Activated gamma-delta T cell treated with anti-CD3 and anti-CD28 coated beads, Interleukin-2, amount 50 U/mL, for 16 hours (primary cell): Measurements from ENCODE around the gene ERCC4.
"Not testable (repeated sequence)": the region's sequence is repeated elsewhere in the genome, so short reads cannot be mapped to it uniquely, and the experiment has no call there.

ENCODE experiments used
- DNase-seq: peaks from one replicate; pipeline ENCODE4 v3.0.0-alpha.2; 2020; ENCODE audit warnings: low read depth

Gene ERCC4

GRCh38 chr16:13919683-13920509 lies at the start of gene ERCC4:
Gene ERCC4, plus strand, starts transcription at chr16:13920154. Its CDS starts 12 bp downstream, at chr16:13920166.
- peak; percentile 99 for DNase-seq

DNA sequence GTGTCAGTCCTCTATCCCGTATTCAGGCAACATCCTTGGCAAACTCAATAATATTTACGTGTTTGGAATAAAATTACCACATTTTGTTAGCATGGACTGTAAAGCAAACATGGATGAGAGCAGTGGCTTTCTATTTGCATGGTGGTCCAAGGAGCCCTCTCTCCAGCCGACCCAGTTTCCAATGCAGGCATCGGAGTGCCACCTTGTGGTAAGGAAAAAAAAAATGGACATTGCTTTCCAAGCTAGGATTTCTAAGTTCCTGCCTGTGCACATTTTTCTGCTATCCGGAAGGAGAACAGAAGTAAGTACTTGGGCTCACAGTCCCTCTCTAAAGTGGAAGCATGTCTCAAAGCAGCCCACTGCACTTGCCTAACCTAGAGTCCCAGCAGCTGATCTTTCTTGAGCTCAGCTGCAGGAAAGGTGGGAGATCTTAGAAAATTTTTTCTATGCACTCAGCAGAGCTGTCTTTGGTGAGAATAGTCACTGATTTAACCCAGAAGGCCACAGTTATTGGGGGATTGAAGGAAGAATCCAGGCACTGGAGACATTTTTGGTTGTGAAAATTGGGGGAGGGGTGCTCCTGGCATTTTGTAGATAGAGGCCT lies 46.0 kb upstream of the ERCC4 start:
- DNase-seq = no peak

GRCh38 chr16:13875614-13876284 lies 44.2 kb upstream of the ERCC4 start:
- no peak for DNase-seq

GRCh38 chr16:13883276-13883675 lies 36.7 kb upstream of the ERCC4 start:
- no peak for DNase-seq

DNA sequence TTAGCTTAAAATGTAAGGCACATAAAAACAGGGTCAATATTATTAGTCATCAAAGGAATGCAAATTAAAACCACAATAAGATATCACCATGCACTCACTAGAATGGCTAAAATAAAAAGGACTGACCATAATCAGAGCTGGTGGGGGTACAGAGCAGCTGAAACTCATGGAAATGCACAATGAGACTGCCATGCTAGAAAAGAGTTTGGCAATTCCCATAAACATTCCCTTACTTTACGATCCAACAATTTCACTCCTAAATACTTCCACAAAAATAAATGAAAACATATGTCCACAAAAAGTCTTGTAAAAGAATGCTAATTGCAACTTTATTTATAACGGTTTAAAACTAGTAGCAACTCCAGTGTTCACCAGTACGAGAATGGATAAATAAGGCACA lies 36.1 kb upstream of the ERCC4 start:
- DNase-seq = no peak

- DNase-seq = no peak
Measured at GRCh38 chr16:13885700-13886099, 34.3 kb upstream of the ERCC4 start.

DNA sequence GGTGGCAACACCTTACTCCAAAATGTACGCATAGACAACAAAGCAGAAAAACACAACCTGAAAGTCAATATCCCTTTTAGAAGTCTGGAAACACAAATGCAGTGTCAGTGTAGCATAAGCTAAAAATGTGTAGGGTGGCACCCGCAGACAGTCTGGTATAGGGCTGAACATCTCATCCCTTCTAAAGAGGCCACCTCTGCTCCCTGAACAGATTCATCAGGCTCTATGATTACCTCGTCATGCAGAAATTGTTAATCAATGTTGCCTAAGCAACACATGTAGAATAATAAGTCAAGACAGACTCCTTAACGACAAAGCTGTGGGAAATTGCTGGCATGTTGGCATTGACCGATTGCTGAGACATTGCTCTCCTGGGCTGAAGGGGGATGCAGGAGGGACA lies 33.3 kb upstream of the ERCC4 start:
- DNase-seq = no peak

DNA sequence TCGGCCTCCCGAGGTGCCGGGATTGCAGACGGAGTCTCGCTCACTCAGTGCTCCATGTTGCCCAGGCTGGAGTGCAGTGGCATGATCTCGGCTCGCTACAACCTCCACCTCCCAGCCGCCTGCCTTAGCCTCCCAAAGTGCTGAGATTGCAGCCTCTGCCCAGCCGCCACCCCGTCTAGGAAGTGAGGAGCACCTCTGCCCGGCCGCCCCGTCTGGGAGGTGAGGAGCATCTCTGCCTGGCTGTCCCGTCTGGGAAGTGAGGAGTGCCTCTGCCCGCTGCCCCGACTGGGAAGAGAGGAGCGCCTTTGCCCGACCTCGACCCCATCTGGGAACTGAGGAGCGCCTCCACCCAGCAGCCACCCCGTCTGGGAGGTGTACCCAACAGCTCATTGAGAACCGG lies 30.6 kb upstream of the ERCC4 start:
- DNase-seq = not testable (repeated sequence)

DNA sequence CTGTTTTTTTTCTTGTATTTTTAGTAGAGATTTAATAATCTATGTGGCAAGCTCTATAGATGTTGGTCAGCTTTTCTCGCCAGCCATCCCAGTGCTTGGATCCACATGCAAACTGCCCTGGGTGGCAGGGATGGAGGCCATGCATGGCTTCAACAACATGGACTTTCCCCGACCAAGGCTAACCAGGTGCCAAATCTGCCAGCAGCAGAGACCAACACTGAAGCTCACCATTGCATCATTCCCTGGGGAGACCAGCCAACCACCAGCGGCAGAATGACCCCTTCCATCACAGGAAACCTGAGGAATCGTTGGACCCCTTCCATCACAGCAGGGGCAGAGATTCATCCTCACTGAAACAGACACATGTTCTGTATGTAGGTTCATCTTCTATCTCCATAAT lies 27.7 kb upstream of the ERCC4 start:
- DNase-seq = no peak

- DNase-seq = no peak
Measured at GRCh38 chr16:13895516-13895915, 24.4 kb upstream of the ERCC4 start.

GRCh38 chr16:13896543-13897182 lies 23.3 kb upstream of the ERCC4 start:
- no peak for DNase-seq

GRCh38 chr16:13897806-13898205 lies 22.1 kb upstream of the ERCC4 start:
- no peak for DNase-seq

GRCh38 chr16:13898233-13898632 lies 21.7 kb upstream of the ERCC4 start:
- no peak for DNase-seq

DNA sequence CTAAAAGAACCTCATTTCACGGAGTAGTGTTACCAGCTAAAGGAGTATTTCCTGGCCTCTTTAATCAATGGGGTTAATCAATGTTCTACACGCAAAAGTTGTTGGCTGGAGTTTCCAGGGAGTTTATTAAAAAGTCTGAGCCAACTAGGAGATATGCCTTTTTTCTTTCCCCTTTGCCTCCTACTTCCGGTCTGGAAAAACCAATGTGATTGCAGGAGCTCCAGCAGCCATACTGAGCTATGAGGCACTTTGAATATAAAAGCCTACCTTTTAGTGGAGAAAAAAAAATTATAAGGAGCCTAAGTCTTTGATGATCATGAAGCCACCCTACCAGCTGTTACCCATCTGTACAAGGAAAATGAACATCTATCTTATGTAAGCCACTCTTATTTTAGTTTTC lies 17.9 kb upstream of the ERCC4 start:
- DNase-seq = no peak

- DNase-seq = no peak
Measured at GRCh38 chr16:13902677-13903076, 17.3 kb upstream of the ERCC4 start.

DNA sequence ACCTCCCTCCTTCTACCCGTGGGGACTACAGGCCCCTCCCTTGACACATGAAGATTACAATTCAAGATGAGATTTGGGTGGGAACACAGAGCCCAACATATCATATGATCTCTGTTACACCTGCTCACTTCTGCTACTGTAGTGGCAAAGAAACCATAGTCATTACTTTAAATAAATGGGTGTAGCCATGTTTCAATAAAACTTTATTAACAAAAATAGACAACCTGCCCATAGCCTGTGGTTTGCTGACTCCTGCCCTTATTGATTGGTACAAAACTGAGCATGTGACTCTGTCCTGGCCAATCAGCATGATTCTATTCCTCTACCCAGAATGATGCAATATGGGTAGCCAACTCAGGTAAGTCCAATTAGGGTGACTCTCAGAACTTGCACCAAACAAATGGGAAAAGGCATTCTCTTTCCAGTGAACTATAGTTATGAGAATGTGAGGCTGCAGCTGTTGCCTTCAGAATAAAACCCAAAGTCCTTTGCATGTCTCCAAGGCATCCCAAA lies 15.7 kb upstream of the ERCC4 start:
- DNase-seq = no peak

DNA sequence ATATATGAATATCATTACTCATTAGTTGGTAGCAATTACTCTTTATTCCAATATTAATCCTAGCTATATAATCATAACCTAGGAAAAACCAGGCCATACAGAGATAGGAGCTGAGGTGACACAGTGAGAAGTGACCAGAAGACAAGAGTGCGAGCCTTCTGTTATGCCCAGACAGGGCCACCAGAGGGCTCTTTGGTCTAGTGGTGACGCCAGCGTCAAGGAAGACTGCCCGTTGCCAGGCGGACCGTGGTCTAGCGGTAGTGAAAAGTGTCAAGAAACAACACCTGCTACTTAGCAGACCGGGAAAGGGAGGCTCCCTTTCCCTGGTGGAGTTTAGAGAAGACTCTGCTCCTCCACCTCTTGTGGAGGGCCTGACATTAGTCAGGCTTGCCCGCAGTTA lies 15.1 kb upstream of the ERCC4 start:
- DNase-seq = not testable (repeated sequence)

- no peak for DNase-seq
Measured at GRCh38 chr16:13906168-13907089, 13.5 kb upstream of the ERCC4 start.

- no peak for DNase-seq
Measured at GRCh38 chr16:13907431-13907830, 12.5 kb upstream of the ERCC4 start.

- DNase-seq = no peak
Measured at GRCh38 chr16:13909069-13909468, 10.9 kb upstream of the ERCC4 start.

DNA sequence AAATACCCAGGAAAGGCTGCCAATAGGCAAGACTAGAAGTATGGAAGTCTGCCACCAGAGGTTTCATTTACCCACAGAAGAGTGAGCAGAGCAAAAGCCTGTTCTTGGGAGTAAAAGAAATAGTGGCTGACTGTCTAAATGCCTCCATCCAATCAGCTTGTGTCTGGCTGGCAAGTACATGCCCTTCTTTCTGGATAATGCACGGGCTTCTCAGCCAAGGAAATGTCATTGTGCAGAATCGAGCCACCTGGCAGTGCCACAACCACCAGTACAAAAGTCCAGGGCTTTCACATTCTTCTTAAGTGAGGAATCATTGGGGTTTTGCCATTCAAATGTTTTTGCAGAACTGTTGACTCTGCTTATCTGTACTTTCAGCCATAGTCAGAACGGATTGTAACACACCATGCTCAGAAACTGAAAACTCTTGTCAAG lies 10.1 kb upstream of the ERCC4 start:
- no peak for DNase-seq
